Measurements from ENCODE around the gene ZNF750. TPM values are rescaled to one million over a fixed set of nuclear protein-coding genes. Genes with fewer than 3 reads are reported as not detected.

Gene ZNF750
- polyA plus RNA-seq, 3 donors: not detected

GRCh38 chr17:82779541-82779940 is 60.3 kb downstream of the ZNF750 start:
- Mint-ChIP-seq H3K9me3 (peaks cover 0 to 4% (median 0%) of the 10 kb centered on the region in 7 donors), H3K36me3 (peaks cover 24 to 47% of the 10 kb centered on the region in 2 donors), H3K27me3 (ENCODE audit: low read depth in 3 of 3) (peaks cover 0 to 3% (median 2%) of the 10 kb centered on the region in 3 donors), H3K4me3 (no peak overlapping the region), H3K27ac (no peak overlapping the region), H3K4me1 (peaks cover 20% of the 10 kb centered on the region)
- DNase-seq: no peak
- peaks cover 10 to 16% of the 10 kb centered on the region in 2 donors for H3K4me1 ChIP-seq (ENCODE audit: control insufficient read depth in 1 of 2, insufficient read depth in 2 of 2, low read length in 2 of 2)
- H3K79me2 ChIP-seq (ENCODE audit: insufficient read depth, low read length): no peaks in the 10 kb centered on the region
- H3K27ac ChIP-seq (ENCODE audit: low read depth in 1 of 2, low read length in 2 of 2): no peak overlapping the region
- H3K4me3 ChIP-seq (replicated peaks in 1 of 3; ENCODE audit: low read depth in 2 of 3, low read length in 3 of 3): no peak overlapping the region
- 95% methylated on average over 23 of the region's 23 CpGs for WGBS (ENCODE audit: insufficient coverage)
- H2AFZ ChIP-seq (ENCODE audit: insufficient read depth, low read depth, low read length, poor library complexity, severe bottlenecking): no peak overlapping the region
- no peak overlapping the region for H3K9ac ChIP-seq (ENCODE audit: insufficient read depth, low read length, poor library complexity, severe bottlenecking)
- H3K36me3 ChIP-seq (replicated peaks in 1 of 2; ENCODE audit: control insufficient read depth in 1 of 2, insufficient read depth in 2 of 2, low read length in 2 of 2): peaks cover 0 to 18% of the 10 kb centered on the region in 2 donors
- H3K9me3 ChIP-seq (replicated peaks in 1 of 2; ENCODE audit: control insufficient read depth in 1 of 2, insufficient read depth in 1 of 2, low read length in 2 of 2): no peaks in the 10 kb centered on the region
- intact Hi-C loops (cut with micrococcal nuclease): loop anchor here in 1 of 2 donors (10.0 kb wide), 1 partner anchor 425 kb away; the partner anchor contains the start of gene TEX19
- no peaks in the 10 kb centered on the region for H3K27me3 ChIP-seq (ENCODE audit: control insufficient read depth in 2 of 2, insufficient read depth in 2 of 2, low read length in 2 of 2)
- TF ChIP-seq CTCF (IDR thresholded peaks at IDR 0.05): no peak
- no peak overlapping the region for H3K4me2 ChIP-seq (replicated peaks; ENCODE audit: extremely low read depth, low read length, poor library complexity, severe bottlenecking)
- no peaks in the 10 kb centered on the region for H4K20me1 ChIP-seq (ENCODE audit: insufficient read depth, low read length)

Other genes starting within 250 kb of the ZNF750 start
- 10 to 100 TPM; 42.6 to 82.6 (median 60.3) TPM for gene WDR45B, start 191.6 kb downstream of the ZNF750 start, polyA plus RNA-seq
- 1 to 10 TPM in 1 of 3 donors, under 1 TPM in 2; 0.75 to 2.2 (median 0.95) TPM for gene RAB40B, start 141.3 kb downstream of the ZNF750 start, polyA plus RNA-seq
- 10 to 100 TPM; 16.5 to 24.8 (median 23.2) TPM for gene FN3KRP, start 123.3 kb downstream of the ZNF750 start, polyA plus RNA-seq
- gene FN3K, start 104.4 kb downstream of the ZNF750 start, polyA plus RNA-seq: under 1 TPM in 1 of 3 donors, not detected in 2; 0.15 TPM
- 10 to 100 TPM; 54.7 to 74.0 (median 66.6) TPM for gene TBCD, start 88.0 kb downstream of the ZNF750 start, polyA plus RNA-seq
- gene METRNL, start 239.6 kb upstream of the ZNF750 start, polyA plus RNA-seq: 100 to 1,000 TPM in 1 of 3 donors, 10 to 100 TPM in 2; 13.1 to 133 (median 29.8) TPM